ENCODE data around the gene MAML3.

DNA sequence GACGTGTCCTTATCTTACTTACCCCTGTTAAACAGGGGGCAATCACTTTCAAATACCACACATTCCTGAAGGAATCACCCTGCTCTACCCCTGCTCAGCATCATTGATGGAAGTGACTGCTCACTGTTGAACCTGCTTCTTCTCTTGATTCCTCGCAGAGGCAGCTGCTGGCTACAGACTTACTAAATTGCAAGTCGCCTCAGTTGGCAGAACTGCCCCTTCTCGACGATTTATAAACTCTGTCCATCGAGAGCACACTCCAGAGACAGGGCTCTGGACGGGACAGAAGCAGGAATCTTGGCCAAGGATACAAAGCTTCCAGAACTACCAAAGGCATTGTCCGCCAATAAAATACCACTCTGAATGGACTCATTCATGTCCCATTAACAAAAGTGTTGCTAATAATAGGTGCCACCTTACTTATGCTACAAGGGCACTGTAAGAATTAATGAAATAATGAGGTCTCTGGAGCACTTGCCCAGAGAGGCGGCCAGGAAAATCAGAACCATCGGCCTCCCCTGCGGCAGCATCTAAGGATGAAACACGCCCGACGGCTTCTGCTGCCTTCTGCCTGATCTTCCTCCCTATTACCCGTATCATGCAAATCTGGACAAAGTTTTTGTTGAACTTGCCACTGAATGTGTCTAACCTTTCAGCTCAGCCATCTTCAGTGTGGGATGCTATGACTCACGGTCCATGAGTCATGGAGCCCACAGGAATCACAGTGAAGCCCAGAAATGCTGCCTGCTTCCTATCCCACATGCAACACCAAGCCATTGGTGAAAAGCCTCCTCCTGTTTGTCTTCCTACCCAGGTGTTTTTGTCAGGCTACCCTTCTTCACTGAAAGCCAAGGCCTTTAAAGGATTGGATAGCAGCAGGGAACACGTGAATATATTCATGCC is 164.9 kb downstream of the MAML3 start:
- TF ChIP-seq, protein P1, sequence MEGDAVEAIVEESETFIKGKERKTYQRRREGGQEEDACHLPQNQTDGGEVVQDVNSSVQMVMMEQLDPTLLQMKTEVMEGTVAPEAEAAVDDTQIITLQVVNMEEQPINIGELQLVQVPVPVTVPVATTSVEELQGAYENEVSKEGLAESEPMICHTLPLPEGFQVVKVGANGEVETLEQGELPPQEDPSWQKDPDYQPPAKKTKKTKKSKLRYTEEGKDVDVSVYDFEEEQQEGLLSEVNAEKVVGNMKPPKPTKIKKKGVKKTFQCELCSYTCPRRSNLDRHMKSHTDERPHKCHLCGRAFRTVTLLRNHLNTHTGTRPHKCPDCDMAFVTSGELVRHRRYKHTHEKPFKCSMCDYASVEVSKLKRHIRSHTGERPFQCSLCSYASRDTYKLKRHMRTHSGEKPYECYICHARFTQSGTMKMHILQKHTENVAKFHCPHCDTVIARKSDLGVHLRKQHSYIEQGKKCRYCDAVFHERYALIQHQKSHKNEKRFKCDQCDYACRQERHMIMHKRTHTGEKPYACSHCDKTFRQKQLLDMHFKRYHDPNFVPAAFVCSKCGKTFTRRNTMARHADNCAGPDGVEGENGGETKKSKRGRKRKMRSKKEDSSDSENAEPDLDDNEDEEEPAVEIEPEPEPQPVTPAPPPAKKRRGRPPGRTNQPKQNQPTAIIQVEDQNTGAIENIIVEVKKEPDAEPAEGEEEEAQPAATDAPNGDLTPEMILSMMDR (IDR thresholded peaks at IDR 0.05): no peak
- TF ChIP-seq EP300 (IDR thresholded peaks at IDR 0.05; ENCODE audit: low read depth): no peak

Data from transverse colon (tissue), 3 donors.